ENCODE data around the gene RAMP3.

DNA sequence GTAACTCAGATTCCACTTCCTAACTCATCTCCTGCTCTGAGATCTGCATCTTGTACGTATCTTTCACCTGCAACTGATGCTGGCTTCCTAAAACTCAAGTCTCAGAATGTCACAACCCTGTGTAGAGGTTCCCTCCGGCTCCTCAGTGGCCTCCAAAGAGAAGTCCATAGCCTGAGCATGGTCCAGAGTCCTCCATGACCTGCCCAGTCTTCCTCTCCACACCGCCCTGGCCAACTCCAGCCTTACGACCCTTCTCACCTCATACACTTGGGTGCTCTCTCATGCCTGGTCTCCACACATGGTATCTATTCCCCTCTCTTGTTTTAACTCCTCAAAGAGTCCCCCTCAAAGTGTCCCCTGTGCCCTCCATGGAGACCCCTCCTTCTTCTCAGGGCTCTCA, 41.9 kb downstream of the RAMP3 start:
- TF ChIP-seq, protein P1, sequence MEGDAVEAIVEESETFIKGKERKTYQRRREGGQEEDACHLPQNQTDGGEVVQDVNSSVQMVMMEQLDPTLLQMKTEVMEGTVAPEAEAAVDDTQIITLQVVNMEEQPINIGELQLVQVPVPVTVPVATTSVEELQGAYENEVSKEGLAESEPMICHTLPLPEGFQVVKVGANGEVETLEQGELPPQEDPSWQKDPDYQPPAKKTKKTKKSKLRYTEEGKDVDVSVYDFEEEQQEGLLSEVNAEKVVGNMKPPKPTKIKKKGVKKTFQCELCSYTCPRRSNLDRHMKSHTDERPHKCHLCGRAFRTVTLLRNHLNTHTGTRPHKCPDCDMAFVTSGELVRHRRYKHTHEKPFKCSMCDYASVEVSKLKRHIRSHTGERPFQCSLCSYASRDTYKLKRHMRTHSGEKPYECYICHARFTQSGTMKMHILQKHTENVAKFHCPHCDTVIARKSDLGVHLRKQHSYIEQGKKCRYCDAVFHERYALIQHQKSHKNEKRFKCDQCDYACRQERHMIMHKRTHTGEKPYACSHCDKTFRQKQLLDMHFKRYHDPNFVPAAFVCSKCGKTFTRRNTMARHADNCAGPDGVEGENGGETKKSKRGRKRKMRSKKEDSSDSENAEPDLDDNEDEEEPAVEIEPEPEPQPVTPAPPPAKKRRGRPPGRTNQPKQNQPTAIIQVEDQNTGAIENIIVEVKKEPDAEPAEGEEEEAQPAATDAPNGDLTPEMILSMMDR (conservative IDR thresholded peaks at IDR 0.05; ENCODE audit: low read length): no peak
- no peak for TF ChIP-seq EZH2phosphoT487 (IDR thresholded peaks at IDR 0.05; ENCODE audit: borderline replicate concordance)

Data from Loucy (cell line).